CD4-positive, CD25-positive, alpha-beta regulatory T cell (primary cell): ENCODE measurements around the gene ARL10. TPM values are rescaled to one million over a fixed set of nuclear protein-coding genes. Genes with fewer than 3 reads are reported as not detected.

Experiments used
- ATAC-seq, 2 donors: fragments of 150-1000 bp; cut with Tn5 transposase; one replicate each; pipeline ENCODE4 v1.10.0; 2021; ENCODE audit warnings: low read depth in 2 of 2, moderate number of reproducible peaks in 2 of 2, moderate library complexity in 1 of 2
- DNase-seq, 3 donors: peaks; one replicate each; pipeline versions ENCODE4 v3.0.0 to v3.0.0-alpha.2; 2012 to 2022; ENCODE audit warnings: mixed read lengths in 1 of 3
- H3K27ac ChIP-seq: one replicate; pipeline ENCODE4 v1.7.0; 2013; ENCODE audit warnings: mild to moderate bottlenecking, low read length; ENCODE audit not compliant: insufficient read depth, poor library complexity, severe bottlenecking
- H3K27me3 ChIP-seq: one replicate; pipeline ENCODE4 v1.7.0; 2013; ENCODE audit warnings: low read length; ENCODE audit not compliant: control insufficient read depth, insufficient read depth
- H3K36me3 ChIP-seq: one replicate; pipeline ENCODE4 v1.7.0; 2013; ENCODE audit warnings: mild to moderate bottlenecking, low read length, moderate library complexity; ENCODE audit not compliant: control insufficient read depth, insufficient read depth
- H3K4me1 ChIP-seq: 2 replicates; pipeline ENCODE4 v1.7.0; 2013; ENCODE audit warnings: mild to moderate bottlenecking, low read length; ENCODE audit not compliant: insufficient read depth, control insufficient read depth, poor library complexity, severe bottlenecking
- H3K4me3 ChIP-seq: one replicate; pipeline ENCODE4 v1.7.0; 2013; ENCODE audit warnings: low read depth, mild to moderate bottlenecking, low read length, moderate library complexity
- H3K9me3 ChIP-seq, 2 experiments: 1 replicate in 1 of 2; 2 replicates in 1 of 2; pipeline ENCODE4 v1.7.0; 2013; ENCODE audit warnings: low read length in 2 of 2, mild to moderate bottlenecking in 1 of 2, moderate library complexity in 1 of 2; ENCODE audit not compliant: control insufficient read depth in 2 of 2
- H3K27ac Mint-ChIP-seq, 3 donors: one replicate each; pipeline ENCODE4 v1.8.0; 2020 to 2022; ENCODE audit warnings: mild to moderate bottlenecking in 3 of 3, mixed read lengths in 3 of 3, moderate library complexity in 2 of 3
- H3K27me3 Mint-ChIP-seq: one replicate; pipeline ENCODE4 v1.8.0; 2022; ENCODE audit warnings: mild to moderate bottlenecking, mixed read lengths
- H3K36me3 Mint-ChIP-seq: one replicate; pipeline ENCODE4 v1.8.0; 2020; ENCODE audit warnings: mixed read lengths
- H3K4me1 Mint-ChIP-seq, 4 donors: one replicate each; pipeline ENCODE4 v1.8.0; 2020 to 2022; ENCODE audit warnings: mixed read lengths in 4 of 4, mild to moderate bottlenecking in 1 of 4
- H3K4me3 Mint-ChIP-seq, 4 donors: one replicate each; pipeline ENCODE4 v1.8.0; 2020 to 2022; ENCODE audit warnings: mild to moderate bottlenecking in 4 of 4, mixed read lengths in 4 of 4, moderate library complexity in 3 of 4
- H3K9me3 Mint-ChIP-seq, 7 donors: one replicate each; pipeline ENCODE4 v1.8.0; 2020 to 2022; ENCODE audit warnings: mixed read lengths in 7 of 7, mild to moderate bottlenecking in 3 of 7, moderate library complexity in 2 of 7
- polyA plus RNA-seq, 4 donors: library from polyadenylated mRNA; unstranded; fragments of 300-500 nt; fragmentation: Illumina TruSeq; gene quantifications; one replicate each; pipeline ENCODE4 v1.2.3, GENCODE V29; 2021
- total RNA-seq: library from RNA; stranded (reverse); gene quantifications from one replicate; pipeline ENCODE4 v1.2.3, GENCODE V29; 2022

ARL10 gene
- total and polyA plus RNA-seq, 5 donors from 2014 or later: 1.6 to 4.8 (median 2.3) TPM

GRCh38 chr5:176412517-176413254 lies 47.4 kb downstream of the ARL10 start:
- Histone ChIP-seq H3K4me3 (no peak overlapping the region), H3K9me3 (no peaks in the 10 kb centered on the region), H3K36me3 (peaks cover 18% of the 10 kb centered on the region), H3K4me1 (peaks cover 31% of the 10 kb centered on the region), H3K27me3 (no peaks in the 10 kb centered on the region), H3K27ac (no peak overlapping the region)
- Mint-ChIP-seq H3K4me3 (peak overlapping the region in 3 of 4 donors; percentile 9 to 97 (median 88)), H3K27ac (peak overlapping the region in 2 of 3 donors; percentile 83 to 92), H3K9me3 (no peaks in the 10 kb centered on the region), H3K36me3 (peaks cover 15% of the 10 kb centered on the region), H3K27me3 (no peaks in the 10 kb centered on the region), H3K4me1 (peaks cover 12 to 55% (median 27%) of the 10 kb centered on the region in 4 donors)
- DNase-seq (no peak), ATAC-seq (no peak)

GRCh38 chr5:176413255-176413565 lies 47.9 kb downstream of the ARL10 start:
- Histone ChIP-seq H3K36me3 (peaks cover 13% of the 10 kb centered on the region), H3K4me3 (no peak overlapping the region), H3K27ac (no peak overlapping the region), H3K4me1 (peaks cover 31% of the 10 kb centered on the region), H3K27me3 (no peaks in the 10 kb centered on the region), H3K9me3 (no peaks in the 10 kb centered on the region)
- peaks cover 12 to 55% (median 27%) of the 10 kb centered on the region in 4 donors for H3K4me1 Mint-ChIP-seq
- ATAC-seq (no peak), DNase-seq (no peak)
- peak overlapping the region in 3 of 4 donors; percentile 19 to 97 (median 88) for H3K4me3 Mint-ChIP-seq
- H3K27ac Mint-ChIP-seq: peak overlapping the region in 2 of 3 donors; percentile 65 to 92
- H3K27me3 Mint-ChIP-seq: peaks cover 4% of the 10 kb centered on the region
- H3K9me3 Mint-ChIP-seq: no peaks in the 10 kb centered on the region
- H3K36me3 Mint-ChIP-seq: peaks cover 15% of the 10 kb centered on the region

GRCh38 chr5:176413709-176414191 lies 48.5 kb downstream of the ARL10 start:
- Mint-ChIP-seq H3K4me1 (peaks cover 12 to 55% (median 27%) of the 10 kb centered on the region in 4 donors), H3K9me3 (no peaks in the 10 kb centered on the region), H3K27ac (peak overlapping the region; percentile 11 to 92 (median 26)), H3K27me3 (peaks cover 7% of the 10 kb centered on the region), H3K4me3 (peak overlapping the region in 3 of 4 donors; percentile 73 to 97 (median 91)), H3K36me3 (peaks cover 15% of the 10 kb centered on the region)
- no peaks in the 10 kb centered on the region for H3K9me3 ChIP-seq
- DNase-seq: no peak
- H3K36me3 ChIP-seq: peaks cover 8% of the 10 kb centered on the region
- no peak overlapping the region for H3K27ac ChIP-seq
- ATAC-seq: no peak
- no peak overlapping the region for H3K4me3 ChIP-seq
- peaks cover 31% of the 10 kb centered on the region for H3K4me1 ChIP-seq
- no peaks in the 10 kb centered on the region for H3K27me3 ChIP-seq

- peaks cover 12 to 55% (median 27%) of the 10 kb centered on the region in 4 donors for H3K4me1 Mint-ChIP-seq
- Histone ChIP-seq H3K27me3 (no peaks in the 10 kb centered on the region), H3K4me1 (peaks cover 31% of the 10 kb centered on the region), H3K4me3 (peak overlapping the region; percentile 77), H3K9me3 (no peaks in the 10 kb centered on the region), H3K27ac (peak overlapping the region; percentile 58), H3K36me3 (peaks cover 6% of the 10 kb centered on the region)
- H3K9me3 Mint-ChIP-seq: no peaks in the 10 kb centered on the region
- no peak for ATAC-seq
- H3K36me3 Mint-ChIP-seq: peaks cover 15% of the 10 kb centered on the region
- H3K27ac Mint-ChIP-seq: peak overlapping the region; percentile 73 to 92 (median 79)
- DNase-seq: peak in 1 of 3 donors; percentile 31
- H3K4me3 Mint-ChIP-seq: peak overlapping the region; percentile 89 to 97 (median 94)
- H3K27me3 Mint-ChIP-seq: peaks cover 11% of the 10 kb centered on the region
Observed at GRCh38 chr5:176414704-176415103, 49.4 kb downstream of the ARL10 start.

- peak overlapping the region; percentile 77 for H3K4me3 ChIP-seq
- peaks cover 31% of the 10 kb centered on the region for H3K4me1 ChIP-seq
- ATAC-seq: no peak
- Mint-ChIP-seq H3K9me3 (peaks cover 0 to 1% (median 0%) of the 10 kb centered on the region in 7 donors), H3K4me3 (peak overlapping the region; percentile 89 to 97 (median 94)), H3K36me3 (peaks cover 9% of the 10 kb centered on the region), H3K27me3 (peaks cover 18% of the 10 kb centered on the region), H3K27ac (peak overlapping the region; percentile 9 to 96 (median 92)), H3K4me1 (peaks cover 12 to 55% (median 27%) of the 10 kb centered on the region in 4 donors)
- H3K9me3 ChIP-seq: no peaks in the 10 kb centered on the region
- peak overlapping the region; percentile 78 for H3K27ac ChIP-seq
- DNase-seq: peak in 2 of 3 donors; percentile 13 to 26
- no peaks in the 10 kb centered on the region for H3K36me3 ChIP-seq
- peaks cover 2% of the 10 kb centered on the region for H3K27me3 ChIP-seq
Observed at GRCh38 chr5:176415240-176415951, 50.1 kb downstream of the ARL10 start.

GRCh38 chr5:176415952-176416924 lies 51.0 kb downstream of the ARL10 start, which contains the start of gene CLTB:
Gene CLTB, minus strand, starts transcription at chr5:176416539. Its CDS starts 176 bp downstream, at chr5:176416363.
- peak within 1 kb of the TSS; percentile 78 for H3K27ac ChIP-seq
- Mint-ChIP-seq H3K4me1 (peaks cover 12 to 51% (median 25%) of the 10 kb centered on the region in 4 donors), H3K4me3 (peak within 1 kb of the TSS; percentile 89 to 97 (median 94)), H3K36me3 (peaks cover 4% of the 10 kb centered on the region), H3K9me3 (peaks cover 0 to 1% (median 0%) of the 10 kb centered on the region in 7 donors), H3K27ac (peak within 1 kb of the TSS; percentile 80 to 96 (median 92)), H3K27me3 (peaks cover 22% of the 10 kb centered on the region)
- ATAC-seq: peak; percentile 93 to 96
- DNase-seq: peak; percentile 84 to 89 (median 87)
- H3K36me3 ChIP-seq: no peaks in the 10 kb centered on the region
- peaks cover 31% of the 10 kb centered on the region for H3K4me1 ChIP-seq
- H3K9me3 ChIP-seq: no peaks in the 10 kb centered on the region
- peaks cover 2% of the 10 kb centered on the region for H3K27me3 ChIP-seq
- peak within 1 kb of the TSS; percentile 77 for H3K4me3 ChIP-seq

GRCh38 chr5:176416965-176417364 lies 51.7 kb downstream of the ARL10 start:
- H3K27ac Mint-ChIP-seq: peak overlapping the region; percentile 80 to 91 (median 90)
- no peak for DNase-seq
- peak overlapping the region; percentile 32 for H3K4me3 ChIP-seq

More at GRCh38 chr5:176416965-176417364, 51.7 kb downstream of the ARL10 start:
- no peaks in the 10 kb centered on the region for H3K36me3 Mint-ChIP-seq
- no peaks in the 10 kb centered on the region for H3K9me3 ChIP-seq
- peaks cover 0 to 1% (median 0%) of the 10 kb centered on the region in 7 donors for H3K9me3 Mint-ChIP-seq
- peaks cover 2% of the 10 kb centered on the region for H3K27me3 ChIP-seq
- H3K27me3 Mint-ChIP-seq: peaks cover 26% of the 10 kb centered on the region
- no peak for ATAC-seq
- H3K27ac ChIP-seq: peak overlapping the region; percentile 57
- H3K4me1 ChIP-seq: peaks cover 31% of the 10 kb centered on the region
- H3K4me1 Mint-ChIP-seq: peaks cover 12 to 45% (median 21%) of the 10 kb centered on the region in 4 donors
- H3K4me3 Mint-ChIP-seq: peak overlapping the region; percentile 80 to 97 (median 81)
- no peaks in the 10 kb centered on the region for H3K36me3 ChIP-seq
